Measurements from ENCODE around the gene SSU72.
A peak's percentile ranks its signal among the peaks of the same experiment; 100 is the strongest.
"Not testable (repeated sequence)": the region's sequence is repeated elsewhere in the genome, so short reads cannot be mapped to it uniquely, and the experiment has no call there.

Gene SSU72

GRCh38 chr1:1594602-1595260 is 20.1 kb upstream of the SSU72 start:
- no peak for DNase-seq

GRCh38 chr1:1593834-1594601 is 19.4 kb upstream of the SSU72 start:
- no peak for DNase-seq

- no peak for DNase-seq
Observed at GRCh38 chr1:1591452-1591851, 16.8 kb upstream of the SSU72 start.

- no peak for DNase-seq
Observed at GRCh38 chr1:1583347-1584010, 8.8 kb upstream of the SSU72 start.

- DNase-seq = no peak
Observed at GRCh38 chr1:1582585-1583346, 8.1 kb upstream of the SSU72 start.

- no peak for DNase-seq
Observed at GRCh38 chr1:1578371-1578940, 3.8 kb upstream of the SSU72 start.

GRCh38 chr1:1577367-1578011 is 2.8 kb upstream of the SSU72 start:
- DNase-seq = no peak

- DNase-seq = peak; percentile 79
Observed at GRCh38 chr1:1573843-1574720, 581 bp downstream of the SSU72 start.

- no peak for DNase-seq
Observed at GRCh38 chr1:1569341-1569740, 5.3 kb downstream of the SSU72 start.

- no peak for DNase-seq
Observed at GRCh38 chr1:1567891-1568291, 6.8 kb downstream of the SSU72 start.

GRCh38 chr1:1567152-1567875 is 7.3 kb downstream of the SSU72 start:
- DNase-seq = no peak

GRCh38 chr1:1565340-1565739 is 9.3 kb downstream of the SSU72 start:
- no peak for DNase-seq

GRCh38 chr1:1564268-1564667 is 10.4 kb downstream of the SSU72 start:
- peak; percentile 40 for DNase-seq

- DNase-seq = no peak
Observed at GRCh38 chr1:1563688-1564087, 11.0 kb downstream of the SSU72 start.

- no peak for DNase-seq
Observed at GRCh38 chr1:1562556-1563195, 12.0 kb downstream of the SSU72 start.

GRCh38 chr1:1561801-1562470 is 12.7 kb downstream of the SSU72 start:
- no peak for DNase-seq

- DNase-seq = no peak
Observed at GRCh38 chr1:1560178-1560577, 14.5 kb downstream of the SSU72 start.

- DNase-seq = no peak
Observed at GRCh38 chr1:1559066-1559465, 15.6 kb downstream of the SSU72 start.

- no peak for DNase-seq
Observed at GRCh38 chr1:1558591-1558990, 16.1 kb downstream of the SSU72 start.

GRCh38 chr1:1557688-1558087 is 17.0 kb downstream of the SSU72 start:
- DNase-seq = not testable (repeated sequence)
